Left ventricle myocardium inferior (tissue), 1 donor: ENCODE results near the gene APP. TPM values are rescaled to one million over a fixed set of nuclear protein-coding genes. Genes with fewer than 3 reads are reported as not detected.

Experiments
- DNase-seq: peaks from one replicate; pipeline ENCODE4 v3.0.0-alpha.2; 2020
- H3K27ac ChIP-seq: fragments of 200-600 bp; replicated peaks from 2 replicates; pipeline ENCODE4 v1.8.0; 2021
- H3K27me3 ChIP-seq: fragments of 200-600 bp; 2 replicates; pipeline ENCODE4 v1.8.0; 2021; ENCODE audit warnings: low read depth
- H3K36me3 ChIP-seq: fragments of 200-600 bp; 2 replicates; pipeline ENCODE4 v1.8.0; 2021
- H3K4me1 ChIP-seq: fragments of 200-600 bp; 2 replicates; pipeline ENCODE4 v1.8.0; 2021
- H3K4me3 ChIP-seq: fragments of 200-600 bp; 2 replicates; pipeline ENCODE4 v1.8.0; 2021; ENCODE audit warnings: mild to moderate bottlenecking, moderate library complexity
- H3K9me3 ChIP-seq: fragments of 200-600 bp; replicated peaks from 2 replicates; pipeline ENCODE4 v1.8.0; 2021
- intact Hi-C: fragments of 100-400 bp; cut with micrococcal nuclease; formaldehyde crosslinking; loops from one replicate; pipeline ENCODE4 v1.11.0; 2022
- total RNA-seq: library from RNA; stranded (reverse); fragmentation: NEBNext Ultra II Directional; extraction: Animal tissue kit (Norgen Biotek cat#: 25700); gene quantifications from one replicate; pipeline ENCODE4 v1.2.1, GENCODE V29; 2021
- TF ChIP-seq, protein P1 (sequence below): fragments of 200-600 bp; IDR thresholded peaks from 2 replicates; pipeline ENCODE4 v1.8.0; 2021; ENCODE audit warnings: antibody characterized with exemption, mild to moderate bottlenecking, borderline replicate concordance
- donor health status: DM: no; HTN: yes; CAD: no; lungs with severe emphysema.

APP gene
- total RNA-seq, 1 donor from 2014 or later, result 332 TPM

GRCh38 chr21:26112127-26112742 is 58.3 kb downstream of the APP start:
- Histone ChIP-seq H3K4me1 (peaks cover 58% of the 10 kb centered on the region), H3K9me3 (no peaks in the 10 kb centered on the region), H3K36me3 (peaks cover 18% of the 10 kb centered on the region), H3K4me3 (no peak overlapping the region), H3K27ac (peak overlapping the region; percentile 33), H3K27me3 (no peaks in the 10 kb centered on the region)
- DNase-seq, result no peak
- TF ChIP-seq, protein P1, sequence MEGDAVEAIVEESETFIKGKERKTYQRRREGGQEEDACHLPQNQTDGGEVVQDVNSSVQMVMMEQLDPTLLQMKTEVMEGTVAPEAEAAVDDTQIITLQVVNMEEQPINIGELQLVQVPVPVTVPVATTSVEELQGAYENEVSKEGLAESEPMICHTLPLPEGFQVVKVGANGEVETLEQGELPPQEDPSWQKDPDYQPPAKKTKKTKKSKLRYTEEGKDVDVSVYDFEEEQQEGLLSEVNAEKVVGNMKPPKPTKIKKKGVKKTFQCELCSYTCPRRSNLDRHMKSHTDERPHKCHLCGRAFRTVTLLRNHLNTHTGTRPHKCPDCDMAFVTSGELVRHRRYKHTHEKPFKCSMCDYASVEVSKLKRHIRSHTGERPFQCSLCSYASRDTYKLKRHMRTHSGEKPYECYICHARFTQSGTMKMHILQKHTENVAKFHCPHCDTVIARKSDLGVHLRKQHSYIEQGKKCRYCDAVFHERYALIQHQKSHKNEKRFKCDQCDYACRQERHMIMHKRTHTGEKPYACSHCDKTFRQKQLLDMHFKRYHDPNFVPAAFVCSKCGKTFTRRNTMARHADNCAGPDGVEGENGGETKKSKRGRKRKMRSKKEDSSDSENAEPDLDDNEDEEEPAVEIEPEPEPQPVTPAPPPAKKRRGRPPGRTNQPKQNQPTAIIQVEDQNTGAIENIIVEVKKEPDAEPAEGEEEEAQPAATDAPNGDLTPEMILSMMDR, result no peak
- intact Hi-C loops, result no loop called here

DNA sequence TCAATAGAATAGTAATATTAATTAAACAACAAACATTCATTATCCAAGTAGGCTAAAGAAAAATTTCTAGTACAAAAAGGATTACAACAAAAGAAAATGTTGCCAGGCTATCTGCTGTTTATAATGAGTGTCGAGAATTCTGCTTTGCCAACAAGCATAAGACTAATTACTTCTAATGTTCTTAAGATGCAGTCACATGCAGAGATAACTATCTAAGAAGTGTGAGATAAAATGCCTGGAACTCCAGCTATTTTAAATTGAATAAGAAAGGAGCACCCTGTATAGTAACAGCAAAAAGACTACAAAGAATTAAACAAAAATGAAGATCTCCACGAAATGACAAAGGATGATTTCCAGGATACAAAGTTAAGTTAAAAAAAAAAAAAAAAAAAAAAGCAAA is 59.9 kb downstream of the APP start:
- no peak for DNase-seq
- no peaks in the 10 kb centered on the region for H3K27me3 ChIP-seq
- peaks cover 18% of the 10 kb centered on the region for H3K36me3 ChIP-seq
- H3K4me3 ChIP-seq, result no peak overlapping the region
- H3K4me1 ChIP-seq, result peaks cover 46% of the 10 kb centered on the region
- intact Hi-C loops, result no loop called here
- H3K27ac ChIP-seq, result peak overlapping the region; percentile 15
- TF ChIP-seq, protein P1, result no peak
- H3K9me3 ChIP-seq, result no peaks in the 10 kb centered on the region

DNA sequence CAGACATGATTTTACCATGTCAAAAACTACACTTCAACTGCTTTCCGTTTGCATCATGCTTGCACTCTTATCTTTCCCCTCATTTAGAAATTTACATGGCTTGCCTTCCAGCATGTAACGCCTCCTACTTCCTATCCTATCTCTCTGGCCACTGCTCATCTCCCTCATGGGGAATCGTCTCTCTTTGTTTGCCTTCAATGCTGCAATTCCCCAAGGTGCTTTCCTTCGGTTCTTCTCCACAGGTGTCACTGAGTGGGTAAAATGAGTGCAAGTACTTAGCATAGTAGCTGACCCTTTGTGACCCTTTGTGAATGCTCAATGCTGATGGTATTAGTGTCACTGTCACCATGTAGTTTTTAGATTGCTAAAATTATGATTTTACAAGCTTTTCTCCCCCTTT is 63.1 kb downstream of the APP start:
- TF ChIP-seq, protein P1, result no peak
- H3K4me1 ChIP-seq, result peaks cover 23% of the 10 kb centered on the region
- H3K27ac ChIP-seq, result no peak overlapping the region
- no peak for DNase-seq
- intact Hi-C loops, result no loop called here
- no peak overlapping the region for H3K4me3 ChIP-seq
- H3K27me3 ChIP-seq, result no peaks in the 10 kb centered on the region
- peaks cover 23% of the 10 kb centered on the region for H3K36me3 ChIP-seq
- H3K9me3 ChIP-seq, result no peaks in the 10 kb centered on the region

- no peaks in the 10 kb centered on the region for H3K9me3 ChIP-seq
Measured at GRCh38 chr21:26106562-26106961, 64.0 kb downstream of the APP start.

DNA sequence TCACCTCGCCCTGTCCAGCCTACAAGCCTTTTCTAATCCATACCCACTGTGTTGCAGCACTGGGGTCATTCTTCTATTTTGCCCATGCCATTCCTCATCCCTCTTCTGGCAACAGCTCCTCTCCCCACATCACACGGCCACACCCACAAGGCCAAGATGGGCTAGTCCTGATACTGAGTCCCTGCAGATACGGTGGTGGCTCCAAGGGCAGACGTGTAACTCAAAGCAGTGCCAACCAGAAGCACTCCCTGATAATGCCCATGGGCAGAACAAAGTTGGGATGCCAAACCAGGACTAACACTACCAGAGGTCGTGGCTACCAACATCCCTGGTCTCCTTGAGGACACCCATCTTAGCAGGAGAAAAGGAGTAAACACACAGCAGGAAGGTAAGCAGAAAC is 64.8 kb downstream of the APP start:
- H3K27me3 ChIP-seq, result no peaks in the 10 kb centered on the region
- H3K4me1 ChIP-seq, result peaks cover 15% of the 10 kb centered on the region
- DNase-seq, result no peak
- peaks cover 15% of the 10 kb centered on the region for H3K36me3 ChIP-seq
- no peak overlapping the region for H3K4me3 ChIP-seq
- no peak overlapping the region for H3K27ac ChIP-seq
- TF ChIP-seq, protein P1, result no peak
- intact Hi-C loops, result no loop called here
- no peaks in the 10 kb centered on the region for H3K9me3 ChIP-seq

More at GRCh38 chr21:26106562-26106961, 64.0 kb downstream of the APP start:
- H3K4me1 ChIP-seq, result peaks cover 17% of the 10 kb centered on the region
- no peak overlapping the region for H3K27ac ChIP-seq
- no peaks in the 10 kb centered on the region for H3K27me3 ChIP-seq
- intact Hi-C loops, result no loop called here
- no peak for DNase-seq
- H3K4me3 ChIP-seq, result no peak overlapping the region
- TF ChIP-seq, protein P1, result no peak
- peaks cover 20% of the 10 kb centered on the region for H3K36me3 ChIP-seq
